GM23338 (cell line): ENCODE measurements around the gene BRAF.
"Not testable (repeated sequence)": the region's sequence is repeated elsewhere in the genome, so short reads cannot be mapped to it uniquely, and the experiment has no call there.

ENCODE experiments used
- CREB1 ChIP-seq: fragments of 250-450 bp; sonication (Bioruptor Pico); IDR thresholded peaks from 2 replicates; pipeline ENCODE4 v1.5.0; 2020; ENCODE audit warnings: low read depth, mild to moderate bottlenecking, moderate library complexity
- CTCF ChIP-seq, 2 experiments: fragments of 200-600 bp in 1 of 2; sonication (generic) in 1 of 2; conservative IDR thresholded peaks; 2 replicates each; pipeline versions ENCODE4 v1.5.1 to v1.6.1; 2016 to 2017; ENCODE audit warnings: antibody characterized with exemption in 2 of 2, low read depth in 2 of 2, mild to moderate bottlenecking in 2 of 2, moderate library complexity in 1 of 2
- EZH2 ChIP-seq: fragments of 200-600 bp; sonication (generic); IDR thresholded peaks from one replicate; pipeline ENCODE4 v1.8.0; 2017; ENCODE audit warnings: antibody characterized with exemption, mild to moderate bottlenecking, low read depth; ENCODE audit not compliant: unreplicated experiment
- EZH2phosphoT487 ChIP-seq: fragments of 200-600 bp; sonication (generic); IDR thresholded peaks from one replicate; pipeline ENCODE4 v1.8.1; 2018; ENCODE audit warnings: antibody characterized with exemption; ENCODE audit not compliant: unreplicated experiment
- JUNB ChIP-seq: IDR thresholded peaks from one replicate; pipeline ENCODE4 v1.6.1; 2016; ENCODE audit warnings: antibody characterized with exemption; ENCODE audit not compliant: unreplicated experiment
- POLR2AphosphoS5 ChIP-seq: IDR thresholded peaks from 2 replicates; pipeline ENCODE4 v1.6.1; 2016; ENCODE audit warnings: antibody characterized with exemption, low read depth
- REST ChIP-seq: IDR thresholded peaks from one replicate; pipeline ENCODE4 v1.6.1; 2018; ENCODE audit warnings: antibody characterized with exemption; ENCODE audit not compliant: unreplicated experiment
- STAT1 ChIP-seq: IDR thresholded peaks from one replicate; pipeline ENCODE4 v1.6.1; 2016; ENCODE audit warnings: antibody characterized with exemption; ENCODE audit not compliant: unreplicated experiment
- ZNF331 ChIP-seq: fragments of 250-450 bp; sonication (Bioruptor Pico); IDR thresholded peaks from 2 replicates; pipeline ENCODE4 v1.5.0; 2020; ENCODE audit warnings: low read depth, mild to moderate bottlenecking, moderate library complexity
- ZNF462 ChIP-seq: fragments of 250-450 bp; sonication (Bioruptor Pico); IDR thresholded peaks from 2 replicates; pipeline ENCODE4 v1.5.0; 2020; ENCODE audit warnings: mild to moderate bottlenecking, moderate library complexity

- not testable (repeated sequence) for TF ChIP-seq CTCF (conservative IDR thresholded peaks at IDR 0.05; ENCODE audit: low read depth in 2 of 2); ZNF462; POLR2AphosphoS5; EZH2phosphoT487; REST; EZH2; STAT1; JUNB; CREB1 (CRISPR knock-in tag); ZNF331
These were observed 11.2 kb downstream of the BRAF start for GRCh38 chr7:140913596-140913928.
